K562 (cell line): ENCODE measurements around the gene PPP4R4. TPM values are rescaled to one million over a fixed set of nuclear protein-coding genes. Genes with fewer than 3 reads are reported as not detected.

Experiments
- ATF3 ChIP-seq, 2 experiments: fragments of 450-650 bp in 1 of 2; sonication (generic) in 1 of 2; formaldehyde crosslinking in 1 of 2; IDR thresholded peaks in 1 of 2; conservative IDR thresholded peaks in 1 of 2; 2 replicates each; pipeline versions ENCODE4 v1.6.1 to v1.8.1; 2016 to 2023; ENCODE audit warnings: mild to moderate bottlenecking in 2 of 2, moderate library complexity in 2 of 2, inconsistent platforms in 1 of 2, missing genetic modification reagents in 1 of 2
- BRCA1 ChIP-seq, 2 experiments: fragments of 450-650 bp in 1 of 2; sonication (generic) in 1 of 2; formaldehyde crosslinking in 1 of 2; IDR thresholded peaks; 2 replicates each; pipeline versions ENCODE4 v1.5.0 to v1.6.1; 2017 to 2020; ENCODE audit warnings: mild to moderate bottlenecking in 1 of 2, missing genetic modification reagents in 1 of 2
- CEBPG ChIP-seq, 3 experiments: fragments of 200-800 bp in 1 of 3; sonication (Bioruptor generic) in 1 of 3; sonication (generic) in 1 of 3; formaldehyde crosslinking in 1 of 3; IDR thresholded peaks in 2 of 3; conservative IDR thresholded peaks in 1 of 3; 2 replicates each; pipeline versions ENCODE4 v1.6.1 to v1.8.0; 2016 to 2022; ENCODE audit warnings: missing compliant biosample characterization in 2 of 3, missing genetic modification characterization in 2 of 3, mild to moderate bottlenecking in 1 of 3, missing genetic modification reagents in 1 of 3
- CTBP1 ChIP-seq: fragments of 450-650 bp; IDR thresholded peaks from 2 replicates; pipeline ENCODE4 v1.6.1; 2016; ENCODE audit warnings: borderline replicate concordance
- CTCFL ChIP-seq: IDR thresholded peaks from 2 replicates; pipeline ENCODE4 v1.6.1; 2011; ENCODE audit warnings: borderline replicate concordance, low read depth, mild to moderate bottlenecking, moderate library complexity, low read length; ENCODE audit not compliant: insufficient read depth, poor library complexity, severe bottlenecking
- DMBX1 ChIP-seq: fragments of 250-450 bp; sonication (Bioruptor Pico); IDR thresholded peaks from 2 replicates; pipeline ENCODE4 v1.8.0; 2022; ENCODE audit warnings: inconsistent platforms, mild to moderate bottlenecking, moderate library complexity, borderline replicate concordance
- ERF ChIP-seq: fragments of 450-650 bp; formaldehyde crosslinking; IDR thresholded peaks from 2 replicates; pipeline ENCODE4 v1.4.0; 2020; ENCODE audit warnings: mild to moderate bottlenecking, mixed read lengths
- ETV5 ChIP-seq: sonication (generic); formaldehyde crosslinking; IDR thresholded peaks from 2 replicates; pipeline ENCODE4 v1.4.0; 2020; ENCODE audit warnings: low read depth, mild to moderate bottlenecking, missing genetic modification reagents
- HDAC6 ChIP-seq: IDR thresholded peaks from 2 replicates; pipeline ENCODE4 v1.6.1; 2012; ENCODE audit warnings: low read depth, mild to moderate bottlenecking, control low read depth, inconsistent platforms, low read length, moderate library complexity
- HMGN3 ChIP-seq: IDR thresholded peaks from 2 replicates; pipeline ENCODE4 v1.6.1; 2011; ENCODE audit warnings: borderline replicate concordance, low read depth, mild to moderate bottlenecking, mixed read lengths, low read length; ENCODE audit not compliant: insufficient read length; ENCODE audit errors: extremely low read depth
- HNRNPLL ChIP-seq: fragments of 200-400 bp; formaldehyde crosslinking; IDR thresholded peaks from 2 replicates; pipeline ENCODE4 v1.6.1; 2017; ENCODE audit warnings: low read length, low read depth, mild to moderate bottlenecking; ENCODE audit not compliant: poor library complexity, severe bottlenecking
- KAT2B ChIP-seq: IDR thresholded peaks from one replicate; pipeline ENCODE4 v1.6.1; 2012; ENCODE audit warnings: low read depth, mild to moderate bottlenecking, control low read depth, inconsistent platforms, low read length, moderate library complexity
- KDM1A ChIP-seq, 2 experiments: fragments of 450-650 bp; IDR thresholded peaks; 2 replicates each; pipeline ENCODE4 v1.6.1; 2016; ENCODE audit warnings: mild to moderate bottlenecking in 2 of 2
- L3MBTL2 ChIP-seq: fragments of 450-650 bp; IDR thresholded peaks from 2 replicates; pipeline ENCODE4 v1.6.1; 2016; ENCODE audit warnings: mild to moderate bottlenecking, moderate library complexity
- NR2C1 ChIP-seq, 2 experiments: fragments of 450-650 bp; IDR thresholded peaks; 2 replicates each; pipeline ENCODE4 v1.6.1; 2017; ENCODE audit warnings: mild to moderate bottlenecking in 2 of 2, antibody characterized with exemption in 1 of 2, inconsistent platforms in 1 of 2, missing compliant biosample characterization in 1 of 2, missing genetic modification characterization in 1 of 2
- NR2C2 ChIP-seq, 2 experiments: fragments of 200-800 bp in 1 of 2; sonication (Bioruptor generic) in 1 of 2; sonication (generic) in 1 of 2; formaldehyde crosslinking in 1 of 2; IDR thresholded peaks; 2 replicates each; pipeline versions ENCODE4 v1.6.1 to v1.8.0; 2016 to 2022; ENCODE audit warnings: mild to moderate bottlenecking in 1 of 2, missing compliant biosample characterization in 1 of 2, missing genetic modification characterization in 1 of 2, missing genetic modification reagents in 1 of 2
- NUFIP1 ChIP-seq: fragments of 450-650 bp; IDR thresholded peaks from 2 replicates; pipeline ENCODE4 v1.6.1; 2018; ENCODE audit not compliant: partially characterized antibody
- SMAD4 ChIP-seq: fragments of 250-450 bp; sonication (Bioruptor Pico); conservative IDR thresholded peaks from 2 replicates; pipeline ENCODE4 v1.8.0; 2021; ENCODE audit warnings: inconsistent platforms, mild to moderate bottlenecking, moderate library complexity
- SUPT5H ChIP-seq: fragments of 450-650 bp; IDR thresholded peaks from 2 replicates; pipeline ENCODE4 v1.6.1; 2016
- ZFP36 ChIP-seq: fragments of 150-350 bp; IDR thresholded peaks from 2 replicates; pipeline ENCODE4 v1.6.1; 2018; ENCODE audit warnings: low read length, low read depth; ENCODE audit not compliant: partially characterized antibody
- ZKSCAN1 ChIP-seq: fragments of 150-350 bp; IDR thresholded peaks from 2 replicates; pipeline ENCODE4 v1.6.1; 2016; ENCODE audit warnings: low read depth, low read length
- ZNF121 ChIP-seq: sonication (generic); formaldehyde crosslinking; conservative IDR thresholded peaks from 2 replicates; pipeline ENCODE4 v1.8.0; 2022; ENCODE audit warnings: missing genetic modification reagents
- ZNF134 ChIP-seq: fragments of 250-450 bp; sonication (Bioruptor Pico); conservative IDR thresholded peaks from 2 replicates; pipeline ENCODE4 v1.4.0; 2020
- ZNF197 ChIP-seq: fragments of 200-800 bp; sonication (Bioruptor generic); IDR thresholded peaks from 2 replicates; pipeline ENCODE4 v1.6.1; 2016; ENCODE audit warnings: low read depth, missing genetic modification characterization, missing compliant biosample characterization
- ZNF57 ChIP-seq: fragments of 450-650 bp; formaldehyde crosslinking; IDR thresholded peaks from 2 replicates; pipeline ENCODE4 v1.4.0; 2020; ENCODE audit warnings: mild to moderate bottlenecking, moderate library complexity
- ZNF707 ChIP-seq: fragments of 250-450 bp; sonication (Bioruptor Pico); conservative IDR thresholded peaks from 2 replicates; pipeline ENCODE4 v1.8.0; 2022; ENCODE audit warnings: inconsistent platforms, mild to moderate bottlenecking, moderate library complexity
- polyA plus RNA-seq, 8 experiments: library from polyadenylated mRNA; depleted of rRNA in 4 of 8; stranded (reverse) in 5 of 8; unstranded in 3 of 8; fragments of >200 nt; fragmentation: Nextera tagmentation in 2 of 8; fragmentation: Illumina TruSeq in 1 of 8; extraction: Ambion mirVana in 2 of 8; extraction: Trizol in 1 of 8; gene quantifications; 2 replicates each; pipeline versions ENCODE4 v1.2.1 to v1.2.3, GENCODE V29; 2011 to 2014; ENCODE audit warnings: inconsistent platforms in 1 of 8, missing spikeins in 1 of 8
- total RNA-seq, 7 experiments: library from RNA; depleted of rRNA in 6 of 7; stranded (reverse); fragments of >200 nt in 6 of 7; fragmentation: Illumina TruSeq in 2 of 7; extraction: Trizol in 2 of 7; gene quantifications; 2 replicates each; pipeline versions ENCODE4 v1.2.1 to v1.2.3, GENCODE V29; 2011 to 2021; ENCODE audit warnings: low replicate concordance in 1 of 7

PPP4R4 gene
- total and polyA plus RNA-seq, 9 of the 15 experiments (the other 6 are each of a cell fraction or from before 2014, with no cell fraction given): 0.11 to 0.26 TPM; not detected in 7

GRCh38 chr14:94144765-94145164 is 29.4 kb upstream of the PPP4R4 start (continued):
- TF ChIP-seq NR2C1 (IDR thresholded peaks at IDR 0.05) (no peak), NR2C1 (tag; IDR thresholded peaks at IDR 0.05) (peak; percentile 53), ZNF197 (CRISPR knock-in tag) (no peak), ZFP36 (no peak), ZKSCAN1 (no peak), ZNF707 (CRISPR knock-in tag) (no peak), SUPT5H (no peak), HMGN3 (no peak), L3MBTL2 (0 out of 2 replicates have a peak, but pooled peaks have one; percentile 42), CTBP1 (peak; percentile 30; the same call in 1 of the 2 replicates), KDM1A (IDR thresholded peaks at IDR 0.05) (no peak), NR2C2 (CRISPR knock-in tag; IDR thresholded peaks at IDR 0.05) (no peak), NR2C2 (tag; IDR thresholded peaks at IDR 0.05) (peak; percentile 70), ZNF57 (no peak), ZNF121 (CRISPR knock-in tag) (no peak), ATF3 (IDR thresholded peaks at IDR 0.05) (peak; percentile 59), ATF3 (CRISPR knock-in tag; conservative IDR thresholded peaks at IDR 0.05) (no peak), BRCA1 (IDR thresholded peaks at IDR 0.05) (no peak), BRCA1 (CRISPR knock-in tag; IDR thresholded peaks at IDR 0.05) (no peak), KAT2B (no peak), NUFIP1 (no peak), ETV5 (CRISPR knock-in tag) (no peak), ERF (CRISPR knock-in tag) (no peak), DMBX1 (CRISPR knock-in tag) (peak; percentile 42; the same call in 1 of the 2 replicates), HDAC6 (no peak), CTCFL (no peak), HNRNPLL (no peak), SMAD4 (CRISPR knock-in tag) (peak; percentile 61; the same call in 1 of the 2 replicates), ZNF134 (no peak), CEBPG (CRISPR knock-in tag; IDR thresholded peaks at IDR 0.05) (peak; percentile 72), CEBPG (tag; conservative IDR thresholded peaks at IDR 0.05 in 1 of 2, IDR thresholded peaks at IDR 0.05 in 1 of 2) (peak; percentile 31 to 32; a peak in 1 of 4 replicates)
